ENCODE measurements around the gene SYT13. TPM values are rescaled to one million over a fixed set of nuclear protein-coding genes. Genes with fewer than 3 reads are reported as not detected.

SYT13 gene
- not detected in 2 replicates for total RNA-seq

GRCh38 chr11:45285930-45286632 lies at the start of gene SYT13:
Gene SYT13, minus strand, starts transcription at chr11:45286341. Its CDS starts 134 bp downstream, at chr11:45286207.

Other genes starting within 250 kb of the SYT13 start
- gene PRDM11, start 139.7 kb downstream of the SYT13 start, total RNA-seq = 8.3 and 9.9 TPM in 2 replicates